NCI-H1694 (cell line): Measurements from ENCODE around the gene GOLPH3.
"Not testable (repeated sequence)": the region's sequence is repeated elsewhere in the genome, so short reads cannot be mapped to it uniquely, and the experiment has no call there.

Experiments
- DNase-seq: peaks from one replicate; lab custom pipeline; 2025; lab: John Stamatoyannopoulos, UW

Gene GOLPH3

GRCh38 chr5:32135086-32135485 is 39.0 kb downstream of the GOLPH3 start:
- no peak for DNase-seq

GRCh38 chr5:32132757-32133156 is 41.4 kb downstream of the GOLPH3 start:
- no peak for DNase-seq

- no peak for DNase-seq
Measured at GRCh38 chr5:32131604-32132003, 42.5 kb downstream of the GOLPH3 start.

- no peak for DNase-seq
Measured at GRCh38 chr5:32130865-32131264, 43.3 kb downstream of the GOLPH3 start.

GRCh38 chr5:32129074-32129598 is 45.0 kb downstream of the GOLPH3 start:
- no peak for DNase-seq

- DNase-seq: no peak
Measured at GRCh38 chr5:32127711-32128110, 46.4 kb downstream of the GOLPH3 start.

- DNase-seq: no peak
Measured at GRCh38 chr5:32126691-32127090, 47.4 kb downstream of the GOLPH3 start.

- DNase-seq: no peak
Measured at GRCh38 chr5:32123889-32124676, 50.0 kb downstream of the GOLPH3 start.

GRCh38 chr5:32123058-32123805 is 50.9 kb downstream of the GOLPH3 start:
- DNase-seq: no peak

GRCh38 chr5:32118922-32119321 is 55.2 kb downstream of the GOLPH3 start:
- not testable (repeated sequence) for DNase-seq

GRCh38 chr5:32116574-32117313 is 57.4 kb downstream of the GOLPH3 start:
- no peak for DNase-seq

GRCh38 chr5:32115985-32116384 is 58.1 kb downstream of the GOLPH3 start:
- DNase-seq: no peak

GRCh38 chr5:32110111-32110696 is 63.9 kb downstream of the GOLPH3 start:
- no peak for DNase-seq

GRCh38 chr5:32109236-32109635 is 64.9 kb downstream of the GOLPH3 start:
- no peak for DNase-seq

GRCh38 chr5:32108167-32108566 is 66.0 kb downstream of the GOLPH3 start:
- no peak for DNase-seq

- DNase-seq: no peak
Measured at GRCh38 chr5:32107291-32107690, 66.8 kb downstream of the GOLPH3 start.

- DNase-seq: no peak
Measured at GRCh38 chr5:32103521-32103920, 70.6 kb downstream of the GOLPH3 start.

- DNase-seq: no peak
Measured at GRCh38 chr5:32102254-32102986, 71.7 kb downstream of the GOLPH3 start.

GRCh38 chr5:32100691-32101302 is 73.3 kb downstream of the GOLPH3 start:
- DNase-seq: no peak

GRCh38 chr5:32100230-32100629 is 73.9 kb downstream of the GOLPH3 start:
- DNase-seq: no peak

GRCh38 chr5:32099486-32100035 is 74.6 kb downstream of the GOLPH3 start:
- no peak for DNase-seq
